IMR-90 (cell line): Measurements from ENCODE around the gene TCF7L2. TPM values are rescaled to one million over a fixed set of nuclear protein-coding genes. Genes with fewer than 3 reads are reported as not detected.

Experiments used
- ATAC-seq: fragments of 200-7000 bp; cut with Tn5 transposase; 2 replicates; pipeline ENCODE4 v1.9.1; 2020; ENCODE audit warnings: low read depth, mild to moderate bottlenecking, moderate library complexity
- BruUV-seq: library from RNA; stranded (reverse); fragments of 400-500 nt; replicated peaks from 2 replicates; lab custom pipeline; 2021; lab: Mats Ljungman, UMichigan
- CTCF ChIA-PET: fragments of 300-600 bp; formaldehyde crosslinking; extraction: SDS; loops from one replicate; lab custom pipeline; 2021; ENCODE audit warnings: antibody characterized with exemption; lab: Yijun Ruan, JAX
- POLR2A ChIA-PET: fragments of 300-600 bp; sonication (Branson Sonifier 250); formaldehyde crosslinking; loops from one replicate; lab custom pipeline; 2022; ENCODE audit warnings: antibody characterized with exemption; ENCODE audit not compliant: unreplicated experiment; lab: Charles Lee
- DNase-seq: peaks from one replicate; pipeline ENCODE4 v3.0.0; 2013
- H2AFZ ChIP-seq: replicated peaks from 2 replicates; pipeline ENCODE3; 2013; ENCODE audit warnings: low read length, mild to moderate bottlenecking; ENCODE audit not compliant: poor library complexity
- H2AK5ac ChIP-seq: 2 replicates; pipeline ENCODE4 v1.6.1; 2013; ENCODE audit warnings: low read depth, low read length, inconsistent platforms
- H2AK9ac ChIP-seq: replicated peaks from 2 replicates; pipeline ENCODE3; 2013; ENCODE audit warnings: mild to moderate bottlenecking, low read depth, low read length, moderate library complexity; ENCODE audit not compliant: poor library complexity
- H2BK120ac ChIP-seq: 2 replicates; pipeline ENCODE4 v1.6.1; 2013; ENCODE audit warnings: low read depth, low read length, inconsistent platforms
- H2BK15ac ChIP-seq: 3 replicates; pipeline ENCODE4 v1.6.1; 2013; ENCODE audit warnings: low read depth, low read length, inconsistent platforms
- H2BK20ac ChIP-seq: 2 replicates; pipeline ENCODE4 v1.6.1; 2013; ENCODE audit warnings: low read depth, mild to moderate bottlenecking, inconsistent platforms, low read length, moderate library complexity
- H2BK5ac ChIP-seq: 2 replicates; pipeline ENCODE4 v1.6.1; 2013; ENCODE audit warnings: mild to moderate bottlenecking, low read depth, low read length, inconsistent platforms; ENCODE audit not compliant: poor library complexity, severe bottlenecking
- H3K14ac ChIP-seq: replicated peaks from 2 replicates; pipeline ENCODE4 v1.6.1; 2013; ENCODE audit warnings: low read depth, low read length, inconsistent platforms
- H3K18ac ChIP-seq: 2 replicates; pipeline ENCODE4 v1.6.1; 2013; ENCODE audit warnings: low read depth, low read length, control low read depth
- H3K23ac ChIP-seq: 2 replicates; pipeline ENCODE4 v1.6.1; 2013; ENCODE audit warnings: low read depth, low read length, inconsistent platforms
- H3K27ac ChIP-seq: 2 replicates; pipeline ENCODE4 v1.5.1; 2013; ENCODE audit warnings: mild to moderate bottlenecking, control low read depth, low read length; ENCODE audit not compliant: insufficient read depth
- H3K27me3 ChIP-seq: 2 replicates; pipeline ENCODE4 v1.6.1; 2013; ENCODE audit warnings: low read length; ENCODE audit not compliant: control insufficient read depth, insufficient read depth
- H3K36me3 ChIP-seq: 2 replicates; pipeline ENCODE4 v1.6.1; 2013; ENCODE audit warnings: low read length, mixed read lengths; ENCODE audit not compliant: control insufficient read depth, insufficient read depth
- H3K4ac ChIP-seq: 2 replicates; pipeline ENCODE4 v1.6.1; 2013; ENCODE audit warnings: low read depth, low read length, inconsistent platforms
- H3K4me1 ChIP-seq: 2 replicates; pipeline ENCODE4 v1.6.1; 2013; ENCODE audit warnings: low read length, mixed read lengths; ENCODE audit not compliant: control insufficient read depth, insufficient read depth
- H3K4me2 ChIP-seq: 2 replicates; pipeline ENCODE4 v1.6.1; 2013; ENCODE audit warnings: low read depth, mild to moderate bottlenecking, control low read depth, low read length, moderate library complexity
- H3K4me3 ChIP-seq: 2 replicates; pipeline ENCODE4 v1.5.1; 2013; ENCODE audit warnings: low read depth, mild to moderate bottlenecking, control low read depth, low read length, moderate library complexity; ENCODE audit not compliant: insufficient read depth
- H3K56ac ChIP-seq: 2 replicates; pipeline ENCODE4 v1.6.1; 2013; ENCODE audit warnings: low read length, inconsistent platforms; ENCODE audit not compliant: insufficient read depth; ENCODE audit errors: extremely low read depth
- H3K79me1 ChIP-seq, 2 experiments: 2 replicates each; pipeline ENCODE4 v1.6.1; 2013; ENCODE audit warnings: low read length in 2 of 2, inconsistent platforms in 1 of 2, low read depth in 1 of 2
- H3K9ac ChIP-seq: 2 replicates; pipeline ENCODE4 v1.6.1; 2013; ENCODE audit warnings: low read depth, low read length, control low read depth
- H3K9me1 ChIP-seq: 2 replicates; pipeline ENCODE4 v1.6.1; 2013; ENCODE audit warnings: low read length, inconsistent platforms; ENCODE audit not compliant: insufficient read depth
- H3K9me3 ChIP-seq: 2 replicates; pipeline ENCODE4 v1.6.1; 2013; ENCODE audit warnings: low read length; ENCODE audit not compliant: control insufficient read depth, insufficient read depth
- H4K20me1 ChIP-seq: 2 replicates; pipeline ENCODE4 v1.6.1; 2013; ENCODE audit warnings: low read length, inconsistent platforms; ENCODE audit not compliant: insufficient read depth
- H4K5ac ChIP-seq: 2 replicates; pipeline ENCODE4 v1.6.1; 2013; ENCODE audit warnings: mild to moderate bottlenecking, low read depth, low read length, control low read depth
- H4K8ac ChIP-seq, 2 experiments: 2 replicates each; pipeline ENCODE4 v1.6.1; 2013; ENCODE audit warnings: low read depth in 2 of 2, low read length in 2 of 2, control low read depth in 1 of 2, inconsistent platforms in 1 of 2
- H4K91ac ChIP-seq: 2 replicates; pipeline ENCODE4 v1.6.1; 2013; ENCODE audit warnings: low read depth, low read length, inconsistent platforms; ENCODE audit not compliant: insufficient read depth
- CEBPB ChIP-seq: IDR thresholded peaks from 2 replicates; pipeline ENCODE4 v1.6.1; 2012; ENCODE audit warnings: low read depth, low read length, improper control_type of control experiment
- MAFK ChIP-seq: IDR thresholded peaks from 2 replicates; pipeline ENCODE4 v1.6.1; 2012; ENCODE audit warnings: low read depth, low read length, improper control_type of control experiment
- SMC3 ChIP-seq: fragments of 150-350 bp; IDR thresholded peaks from 2 replicates; pipeline ENCODE4 v1.6.1; 2016; ENCODE audit warnings: low read depth, mild to moderate bottlenecking, antibody characterized with exemption, low read length, moderate library complexity
- WGBS, 2 experiments: methylation state at CpG; one replicate each; pipeline versions ENCODE4 v1.1.5 to v1.1.7; 2013; ENCODE audit warnings: missing lambda C conversion rate in 2 of 2; ENCODE audit not compliant: insufficient read length in 1 of 2; ENCODE audit errors: extremely low coverage in 2 of 2; 5-methylcytosine and 5-hydroxymethylcytosine counted together
- dilution Hi-C: fragments of 300-500 bp; cut with HindIII; formaldehyde crosslinking; loops from one replicate; pipeline ENCODE4 v1.14.3; 2018; ENCODE audit warnings: low sequenced_read_pairs; ENCODE audit not compliant: unreplicated experiment
- in situ Hi-C: fragments of 300-500 bp; cut with MboI; formaldehyde crosslinking; loops from 3 replicates; pipeline ENCODE4 v1.14.3; 2019; ENCODE audit warnings: low sequenced_read_pairs, inconsistent platforms, mixed read lengths
- intact Hi-C: fragments of 100-400 bp; cut with micrococcal nuclease; formaldehyde crosslinking; loops from 2 replicates; pipeline ENCODE4 v1.10.0; 2022
- polyA plus RNA-seq, 3 experiments: library from polyadenylated mRNA; depleted of rRNA; stranded (reverse); fragments of >200 nt; gene quantifications; 2 replicates each; pipeline ENCODE4 v1.2.3, GENCODE V29; 2012; ENCODE audit warnings: low replicate concordance in 1 of 3
- total RNA-seq: library from RNA; depleted of rRNA; stranded (reverse); fragments of >200 nt; gene quantifications from 2 replicates; pipeline ENCODE4 v1.2.3, GENCODE V29; 2012
- TF ChIP-seq, protein P1 (sequence below): fragments of 150-350 bp; IDR thresholded peaks from 2 replicates; pipeline ENCODE4 v1.6.1; 2016; ENCODE audit warnings: low read depth, mild to moderate bottlenecking, low read length, moderate library complexity, borderline replicate concordance

The TCF7L2 gene
- total and polyA plus RNA-seq, 2 of the 4 experiments (the other 2 are of a cell fraction) = 1.3 to 12.2 TPM

DNA sequence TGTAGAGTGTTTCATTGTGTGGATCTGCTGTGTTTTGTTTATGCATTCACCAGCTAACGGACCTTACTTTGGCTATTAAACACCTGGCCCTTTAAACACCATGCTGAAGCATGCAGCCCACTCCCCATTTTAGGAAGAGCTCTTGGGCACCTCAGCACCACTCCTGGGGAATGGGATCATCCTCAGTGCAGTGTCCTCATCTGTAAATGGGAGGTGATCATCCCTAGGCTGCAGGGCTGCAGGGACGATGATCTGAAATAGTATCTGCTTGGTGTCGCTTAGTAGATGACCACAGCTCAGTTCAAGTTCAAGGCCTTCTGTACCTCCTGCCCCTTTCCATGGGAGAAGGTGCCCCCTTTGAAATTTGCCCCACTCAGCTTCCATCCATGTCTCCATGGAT is 229.9 kb downstream of the TCF7L2 start:
- Histone ChIP-seq H2BK5ac (no peak overlapping the region), H2AK5ac (no peak overlapping the region), H3K4me3 (no peak overlapping the region), H3K14ac (no peak overlapping the region), H3K4ac (no peak overlapping the region), H2BK20ac (no peak overlapping the region), H3K23ac (no peak overlapping the region), H3K36me3 (no peaks in the 10 kb centered on the region), H4K8ac (no peak overlapping the region), H3K4me1 (no peaks in the 10 kb centered on the region), H3K27ac (no peak overlapping the region), H3K79me1 (no peaks in the 10 kb centered on the region), H3K9me1 (no peaks in the 10 kb centered on the region), H4K5ac (no peak overlapping the region), H3K56ac (no peak overlapping the region), H3K27me3 (no peaks in the 10 kb centered on the region; the same call in 1 of the 2 replicates), H3K4me2 (no peak overlapping the region), H2AFZ (no peak overlapping the region), H2BK15ac (no peak overlapping the region), H2BK120ac (no peak overlapping the region), H4K91ac (no peak overlapping the region), H3K9me3 (no peaks in the 10 kb centered on the region), H2AK9ac (no peak overlapping the region), H3K9ac (no peak overlapping the region), H4K20me1 (no peaks in the 10 kb centered on the region), H3K18ac (no peak overlapping the region)
- ATAC-seq (no peak), DNase-seq (no peak)
- BruUV-seq = no TSS peak
- in situ Hi-C loops = no loop called here
- dilution Hi-C loops = no loop called here
- CTCF ChIA-PET = no interaction called here
- no CpG with 5 or more reads among the region's 3 CpGs for WGBS, 2 experiments
- intact Hi-C loops = no loop called here
- TF ChIP-seq, protein P1, sequence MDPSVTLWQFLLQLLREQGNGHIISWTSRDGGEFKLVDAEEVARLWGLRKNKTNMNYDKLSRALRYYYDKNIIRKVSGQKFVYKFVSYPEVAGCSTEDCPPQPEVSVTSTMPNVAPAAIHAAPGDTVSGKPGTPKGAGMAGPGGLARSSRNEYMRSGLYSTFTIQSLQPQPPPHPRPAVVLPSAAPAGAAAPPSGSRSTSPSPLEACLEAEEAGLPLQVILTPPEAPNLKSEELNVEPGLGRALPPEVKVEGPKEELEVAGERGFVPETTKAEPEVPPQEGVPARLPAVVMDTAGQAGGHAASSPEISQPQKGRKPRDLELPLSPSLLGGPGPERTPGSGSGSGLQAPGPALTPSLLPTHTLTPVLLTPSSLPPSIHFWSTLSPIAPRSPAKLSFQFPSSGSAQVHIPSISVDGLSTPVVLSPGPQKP = no peak
- no peak for TF ChIP-seq CEBPB
- no peak for TF ChIP-seq SMC3
- no peak for TF ChIP-seq MAFK
- POLR2A ChIA-PET = no interaction called here
